ENCODE measurements around the gene RNF125. TPM values are rescaled to one million over a fixed set of nuclear protein-coding genes. Genes with fewer than 3 reads are reported as not detected.

Gene RNF125
- total and polyA plus RNA-seq, 2 donors (not counting 1 experiment from before 2014, with no cell fraction given) = 5.6 to 7.7 TPM

- Mint-ChIP-seq H3K27me3 (no peaks in the 10 kb centered on the region), H3K27ac (no peak overlapping the region), H3K4me1 (no peaks in the 10 kb centered on the region), H3K9me3 (ENCODE audit: insufficient read depth) (no peaks in the 10 kb centered on the region), H3K4me3 (no peak overlapping the region)
- Histone ChIP-seq H3K9ac (ENCODE audit: low read length) (no peak overlapping the region), H3K27me3 (replicated peaks in 1 of 4; ENCODE audit: control extremely low read depth in 1 of 4, control insufficient read depth in 3 of 4, insufficient read depth in 4 of 4, low read length in 3 of 4) (no peaks in the 10 kb centered on the region), H4K20me1 (ENCODE audit: control insufficient read depth, insufficient read depth, low read length, poor library complexity, severe bottlenecking) (no peaks in the 10 kb centered on the region), H3K4me3 (ENCODE audit: control extremely low read depth in 1 of 5, extremely low read depth in 1 of 5, insufficient read depth in 1 of 5, low read depth in 2 of 5, low read length in 4 of 5) (no peak overlapping the region), H2AFZ (ENCODE audit: insufficient read depth, low read depth, low read length, poor library complexity, severe bottlenecking) (no peak overlapping the region), H3K4me1 (ENCODE audit: control insufficient read depth in 2 of 2, insufficient read depth in 2 of 2, low read length in 2 of 2) (no peaks in the 10 kb centered on the region), H3K36me3 (replicated peaks in 1 of 2; ENCODE audit: control extremely low read depth in 1 of 2, control insufficient read depth in 1 of 2, extremely low read depth in 1 of 2, insufficient read depth in 2 of 2, low read length in 1 of 2) (no peaks in the 10 kb centered on the region), H3K27ac (ENCODE audit: low read length in 2 of 2) (no peak overlapping the region), H3K4me2 (replicated peaks; ENCODE audit: low read depth, low read length, poor library complexity, severe bottlenecking) (no peak overlapping the region), H3K9me3 (ENCODE audit: control extremely low read depth in 1 of 3, control insufficient read depth in 2 of 3, insufficient read depth in 1 of 3, low read length in 2 of 3) (no peaks in the 10 kb centered on the region), H3K79me2 (ENCODE audit: control insufficient read depth, insufficient read depth, low read length) (no peaks in the 10 kb centered on the region)
- ChIA-PET POLR2A (interaction anchor here (0.9 kb wide), 1 partner anchor 53 kb away, joined by 3 read pairs; no protein-coding TSS in a partner anchor), CTCF (interaction anchor here (0.8 to 4.0 kb wide), 25 partner anchors 9 to 516 kb away, joined by 3 to 27 read pairs (median 4); partner anchors contain the start of genes RNF125, RNF138 and TRAPPC8)
- DNase-seq (peak; percentile 45), ATAC-seq (ENCODE audit: low read depth) (no peak)
- intact Hi-C loops (cut with micrococcal nuclease) = loop anchor here (1.0 to 5.0 kb wide), 3 partner anchors 54 to 330 kb away; partner anchors contain the start of genes RNF125 and TRAPPC8
- TF ChIP-seq CTCF (IDR thresholded peaks at IDR 0.05) (peak; percentile 71), EZH2 (IDR thresholded peaks at IDR 0.05; ENCODE audit: borderline replicate concordance, insufficient read depth, low read depth, low read length, poor library complexity, severe bottlenecking) (no peak)
- WGBS (ENCODE audit: insufficient coverage) = 0% methylated on average over 1 of the region's 4 CpGs
Measured at GRCh38 chr18:32072321-32072720, 53.7 kb downstream of the RNF125 start.

GRCh38 chr18:32074206-32074605 is 55.6 kb downstream of the RNF125 start:
- no peaks in the 10 kb centered on the region for H3K4me1 ChIP-seq (ENCODE audit: control insufficient read depth in 2 of 2, insufficient read depth in 2 of 2, low read length in 2 of 2)
- H3K27me3 ChIP-seq (replicated peaks in 1 of 4; ENCODE audit: control extremely low read depth in 1 of 4, control insufficient read depth in 3 of 4, insufficient read depth in 4 of 4, low read length in 3 of 4) = no peaks in the 10 kb centered on the region
- 100% methylated on average over 1 of the region's 1 CpG for WGBS (ENCODE audit: insufficient coverage)
- CTCF ChIA-PET = interaction anchor here (1.0 to 4.0 kb wide), 2 partner anchors 10 to 55 kb away, joined by 4 to 27 read pairs; partner anchors contain the start of gene RNF125
- no peak overlapping the region for H3K4me2 ChIP-seq (replicated peaks; ENCODE audit: low read depth, low read length, poor library complexity, severe bottlenecking)
- Mint-ChIP-seq H3K4me1 (no peaks in the 10 kb centered on the region), H3K9me3 (ENCODE audit: insufficient read depth) (no peaks in the 10 kb centered on the region), H3K27ac (no peak overlapping the region), H3K27me3 (no peaks in the 10 kb centered on the region), H3K4me3 (no peak overlapping the region)
- no peak overlapping the region for H3K27ac ChIP-seq (ENCODE audit: low read length in 2 of 2)
- TF ChIP-seq CTCF (IDR thresholded peaks at IDR 0.05) = no peak
- TF ChIP-seq EZH2 (IDR thresholded peaks at IDR 0.05; ENCODE audit: borderline replicate concordance, insufficient read depth, low read depth, low read length, poor library complexity, severe bottlenecking) = no peak
- no peaks in the 10 kb centered on the region for H3K79me2 ChIP-seq (ENCODE audit: control insufficient read depth, insufficient read depth, low read length)
- intact Hi-C loops (cut with micrococcal nuclease) = loop anchor here (5.0 kb wide), 1 partner anchor 332 kb away; no protein-coding TSS in a partner anchor
- H4K20me1 ChIP-seq (ENCODE audit: control insufficient read depth, insufficient read depth, low read length, poor library complexity, severe bottlenecking) = no peaks in the 10 kb centered on the region
- no peak overlapping the region for H3K9ac ChIP-seq (ENCODE audit: low read length)
- H3K36me3 ChIP-seq (replicated peaks in 1 of 2; ENCODE audit: control extremely low read depth in 1 of 2, control insufficient read depth in 1 of 2, extremely low read depth in 1 of 2, insufficient read depth in 2 of 2, low read length in 1 of 2) = no peaks in the 10 kb centered on the region
- H3K9me3 ChIP-seq (ENCODE audit: control extremely low read depth in 1 of 3, control insufficient read depth in 2 of 3, insufficient read depth in 1 of 3, low read length in 2 of 3) = no peaks in the 10 kb centered on the region
- no peak overlapping the region for H3K4me3 ChIP-seq (ENCODE audit: control extremely low read depth in 1 of 5, extremely low read depth in 1 of 5, insufficient read depth in 1 of 5, low read depth in 2 of 5, low read length in 4 of 5)
- POLR2A ChIA-PET = no interaction called here
- ATAC-seq (ENCODE audit: low read depth) = no peak
- DNase-seq = no peak
- no peak overlapping the region for H2AFZ ChIP-seq (ENCODE audit: insufficient read depth, low read depth, low read length, poor library complexity, severe bottlenecking)

All from B cell (primary cell).